Cardiac muscle cell (in vitro differentiated cells and primary cell): ENCODE results near the gene C1orf52. TPM values are rescaled to one million over a fixed set of nuclear protein-coding genes. Genes with fewer than 3 reads are reported as not detected.

Source experiments
- DNase-seq, 2 donors: peaks; one replicate each; pipeline versions ENCODE4 v3.0.0 to v3.0.0-alpha.2; 2010 to 2017; ENCODE audit warnings: low read depth in 1 of 2, low spot score in 1 of 2
- H3K27ac ChIP-seq: fragments of 200-600 bp; sonication (generic); 2 replicates; pipeline ENCODE4 v1.5.1; 2016
- H3K27me3 ChIP-seq: fragments of 200-600 bp; sonication (generic); 2 replicates; pipeline ENCODE4 v1.6.0; 2016; ENCODE audit warnings: control low read depth
- H3K36me3 ChIP-seq: fragments of 200-600 bp; sonication (generic); 2 replicates; pipeline ENCODE4 v1.5.1; 2016; ENCODE audit warnings: control low read depth
- H3K4me1 ChIP-seq: fragments of 200-600 bp; sonication (generic); 2 replicates; pipeline ENCODE4 v1.8.1; 2017; ENCODE audit warnings: low read depth, mild to moderate bottlenecking, mixed run types
- H3K4me3 ChIP-seq: fragments of 200-600 bp; sonication (generic); 2 replicates; pipeline ENCODE4 v1.5.1; 2016; ENCODE audit warnings: mild to moderate bottlenecking
- H3K9me3 ChIP-seq: fragments of 200-600 bp; sonication (generic); 2 replicates; pipeline ENCODE4 v1.5.1; 2017; ENCODE audit warnings: low read depth, mild to moderate bottlenecking, control low read depth
- CTCF ChIP-seq: IDR thresholded peaks from 2 replicates; pipeline ENCODE4 v1.5.1; 2012; ENCODE audit warnings: low read depth, mild to moderate bottlenecking, low read length
- polyA plus RNA-seq: library from polyadenylated mRNA; unstranded; fragments of >200 nt; fragmentation: Nextera tagmentation; extraction: Ambion mirVana; gene quantifications from 2 replicates; pipeline ENCODE4 v1.2.1, GENCODE V29; 2016
- total RNA-seq: library from RNA; depleted of rRNA; stranded (reverse); fragments of >200 nt; gene quantifications from 2 replicates; pipeline ENCODE4 v1.2.3, GENCODE V29; 2016

C1orf52 gene
- total and polyA plus RNA-seq, 2 experiments from 2014 or later = 63.4 to 82.1 TPM

- peaks cover 34% of the 10 kb centered on the region for H3K4me1 ChIP-seq
- no peak for TF ChIP-seq CTCF
- no peaks in the 10 kb centered on the region for H3K9me3 ChIP-seq
- H3K36me3 ChIP-seq = no peaks in the 10 kb centered on the region
- H3K4me3 ChIP-seq = no peak overlapping the region
- no peak for DNase-seq
- no peaks in the 10 kb centered on the region for H3K27me3 ChIP-seq
- peak overlapping the region; percentile 70 for H3K27ac ChIP-seq
Observed at GRCh38 chr1:85229574-85230097, 29.8 kb downstream of the C1orf52 start.

GRCh38 chr1:85228972-85229371, 30.5 kb downstream of the C1orf52 start:
- Histone ChIP-seq H3K27me3 (no peaks in the 10 kb centered on the region), H3K9me3 (no peaks in the 10 kb centered on the region), H3K36me3 (no peaks in the 10 kb centered on the region), H3K27ac (peak overlapping the region; percentile 70), H3K4me3 (no peak overlapping the region), H3K4me1 (peaks cover 41% of the 10 kb centered on the region)
- no peak for DNase-seq
- no peak for TF ChIP-seq CTCF

- Histone ChIP-seq H3K4me3 (peak overlapping the region; percentile 8), H3K36me3 (no peaks in the 10 kb centered on the region), H3K9me3 (no peaks in the 10 kb centered on the region), H3K27me3 (no peaks in the 10 kb centered on the region), H3K27ac (peak overlapping the region; percentile 97), H3K4me1 (peaks cover 60% of the 10 kb centered on the region)
- no peak for TF ChIP-seq CTCF
- DNase-seq = peak in 1 of 2 donors; percentile 14
Observed at GRCh38 chr1:85225624-85226380, 33.7 kb downstream of the C1orf52 start.

GRCh38 chr1:85224734-85225623, 34.5 kb downstream of the C1orf52 start:
- no peaks in the 10 kb centered on the region for H3K36me3 ChIP-seq
- no peak for TF ChIP-seq CTCF
- no peaks in the 10 kb centered on the region for H3K9me3 ChIP-seq
- H3K27ac ChIP-seq = peak overlapping the region; percentile 97
- peaks cover 65% of the 10 kb centered on the region for H3K4me1 ChIP-seq
- H3K27me3 ChIP-seq = no peaks in the 10 kb centered on the region
- H3K4me3 ChIP-seq = peak overlapping the region; percentile 8
- peak in 1 of 2 donors; percentile 81 for DNase-seq

GRCh38 chr1:85224295-85224694, 35.2 kb downstream of the C1orf52 start:
- Histone ChIP-seq H3K4me1 (peaks cover 62% of the 10 kb centered on the region), H3K4me3 (no peak overlapping the region), H3K36me3 (no peaks in the 10 kb centered on the region), H3K9me3 (no peaks in the 10 kb centered on the region), H3K27ac (peak overlapping the region; percentile 97), H3K27me3 (no peaks in the 10 kb centered on the region)
- DNase-seq = no peak
- TF ChIP-seq CTCF = no peak
